GM19193 (cell line): Measurements from ENCODE around the gene KIF1A.

Experiments
- POLR2A ChIP-seq: IDR thresholded peaks from 4 replicates; pipeline ENCODE4 v1.6.1; 2011; ENCODE audit not compliant: insufficient read depth, insufficient read length; ENCODE audit errors: extremely low read depth

KIF1A gene

GRCh38 chr2:240815761-240816583, 4.0 kb downstream of the KIF1A start:
- TF ChIP-seq POLR2A: no peak

- TF ChIP-seq POLR2A: no peak
These were observed 4.9 kb downstream of the KIF1A start for GRCh38 chr2:240814946-240815760.

GRCh38 chr2:240814280-240814679, 5.7 kb downstream of the KIF1A start:
- TF ChIP-seq POLR2A: no peak

GRCh38 chr2:240813231-240813921, 6.6 kb downstream of the KIF1A start:
- TF ChIP-seq POLR2A: no peak

- no peak for TF ChIP-seq POLR2A
These were observed 7.3 kb downstream of the KIF1A start for GRCh38 chr2:240812721-240813120.

GRCh38 chr2:240812301-240812680, 7.7 kb downstream of the KIF1A start:
- TF ChIP-seq POLR2A: no peak

- no peak for TF ChIP-seq POLR2A
These were observed 8.4 kb downstream of the KIF1A start for GRCh38 chr2:240811346-240812300.

- TF ChIP-seq POLR2A: no peak
These were observed 9.4 kb downstream of the KIF1A start for GRCh38 chr2:240810621-240811020.

GRCh38 chr2:240810199-240810598, 9.8 kb downstream of the KIF1A start:
- TF ChIP-seq POLR2A: no peak

- no peak for TF ChIP-seq POLR2A
These were observed 10.7 kb downstream of the KIF1A start for GRCh38 chr2:240809276-240809675.

- TF ChIP-seq POLR2A: no peak
These were observed 13.6 kb downstream of the KIF1A start for GRCh38 chr2:240806459-240806858.

- no peak for TF ChIP-seq POLR2A
These were observed 14.0 kb downstream of the KIF1A start for GRCh38 chr2:240806006-240806405.

GRCh38 chr2:240803191-240803590, 16.8 kb downstream of the KIF1A start:
- no peak for TF ChIP-seq POLR2A

- TF ChIP-seq POLR2A: no peak
These were observed 20.8 kb downstream of the KIF1A start for GRCh38 chr2:240799033-240799820.

- no peak for TF ChIP-seq POLR2A
These were observed 21.6 kb downstream of the KIF1A start for GRCh38 chr2:240798327-240798905.
